Activated naive CD4-positive, alpha-beta T cell treated with anti-CD3 and anti-CD28 coated beads for 36 hours (primary cell): ENCODE data around the gene SLC2A4RG. TPM values are rescaled to one million over a fixed set of nuclear protein-coding genes. Genes with fewer than 3 reads are reported as not detected.
A peak's percentile ranks its signal among the peaks of the same experiment; 100 is the strongest.
"Not testable (repeated sequence)": the region's sequence is repeated elsewhere in the genome, so short reads cannot be mapped to it uniquely, and the experiment has no call there.

ENCODE experiments used
- CTCF ChIA-PET: fragments of 350-600 bp; sonication (Branson Sonifier 250); formaldehyde crosslinking; loops from one replicate; lab custom pipeline; 2021; ENCODE audit warnings: antibody characterized with exemption; lab: Charles Lee
- DNase-seq: peaks from one replicate; pipeline ENCODE4 v3.0.0-alpha.2; 2020
- H3K27ac Mint-ChIP-seq: one replicate; pipeline ENCODE4 v1.8.0; 2021; ENCODE audit warnings: mild to moderate bottlenecking, mixed read lengths
- H3K27me3 Mint-ChIP-seq: one replicate; pipeline ENCODE4 v1.8.0; 2021; ENCODE audit warnings: low read depth, mixed read lengths
- H3K36me3 Mint-ChIP-seq: one replicate; pipeline ENCODE4 v1.8.0; 2021; ENCODE audit warnings: low read depth, mixed read lengths
- H3K4me1 Mint-ChIP-seq: one replicate; pipeline ENCODE4 v1.8.0; 2021; ENCODE audit warnings: low read depth, mixed read lengths
- H3K4me3 Mint-ChIP-seq: one replicate; pipeline ENCODE4 v1.8.0; 2021; ENCODE audit warnings: mild to moderate bottlenecking, moderate library complexity, mixed read lengths
- H3K9me3 Mint-ChIP-seq: one replicate; pipeline ENCODE4 v1.8.0; 2021; ENCODE audit warnings: mixed read lengths
- intact Hi-C: fragments of 100-400 bp; cut with micrococcal nuclease; formaldehyde crosslinking; loops from one replicate; pipeline ENCODE4 v1.15.1; 2023
- total RNA-seq, 2 experiments: library from RNA; stranded (reverse); gene quantifications; one replicate each; pipeline ENCODE4 v1.2.3, GENCODE V29; 2021

Gene SLC2A4RG
- total RNA-seq, 2 experiments from 2014 or later: 22.4 to 24.8 TPM

GRCh38 chr20:63708301-63709148, 31.1 kb upstream of the SLC2A4RG start:
- DNase-seq: peak; percentile 6
- Mint-ChIP-seq H3K36me3 (peaks cover 36% of the 10 kb centered on the region), H3K4me3 (peak overlapping the region; percentile 78), H3K27me3 (no peaks in the 10 kb centered on the region), H3K4me1 (peaks cover 46% of the 10 kb centered on the region), H3K9me3 (no peaks in the 10 kb centered on the region), H3K27ac (peak overlapping the region; percentile 30)
- CTCF ChIA-PET: interaction anchor here (0.6 to 1.3 kb wide), 8 partner anchors 11 to 171 kb away, joined by 3 to 15 read pairs (median 5); partner anchors contain the start of genes LIME1 and PTK6
- intact Hi-C loops: no loop called here

- peaks cover 46% of the 10 kb centered on the region for H3K4me1 Mint-ChIP-seq
- H3K27me3 Mint-ChIP-seq: no peaks in the 10 kb centered on the region
- H3K4me3 Mint-ChIP-seq: peak overlapping the region; percentile 78
- intact Hi-C loops: no loop called here
- peaks cover 39% of the 10 kb centered on the region for H3K36me3 Mint-ChIP-seq
- no peaks in the 10 kb centered on the region for H3K9me3 Mint-ChIP-seq
- CTCF ChIA-PET: interaction anchor here (1.0 to 1.3 kb wide), 2 partner anchors 14 to 20 kb away, joined by 3 to 5 read pairs; no protein-coding TSS in a partner anchor
- no peak for DNase-seq
- H3K27ac Mint-ChIP-seq: no peak overlapping the region
Measured at GRCh38 chr20:63709149-63709527, 30.4 kb upstream of the SLC2A4RG start.

- no peak for DNase-seq
- CTCF ChIA-PET: interaction anchor here (0.7 kb wide), 1 partner anchor 48 kb away, joined by 4 read pairs; no protein-coding TSS in a partner anchor
- Mint-ChIP-seq H3K27ac (no peak overlapping the region), H3K4me1 (peaks cover 51% of the 10 kb centered on the region), H3K27me3 (no peaks in the 10 kb centered on the region), H3K4me3 (no peak overlapping the region), H3K9me3 (peaks cover 8% of the 10 kb centered on the region), H3K36me3 (peaks cover 53% of the 10 kb centered on the region)
- intact Hi-C loops: no loop called here
Measured at GRCh38 chr20:63711085-63711645, 28.4 kb upstream of the SLC2A4RG start.

GRCh38 chr20:63712191-63712590, 27.4 kb upstream of the SLC2A4RG start:
- Mint-ChIP-seq H3K27ac (peak overlapping the region; percentile 5), H3K4me1 (peaks cover 52% of the 10 kb centered on the region), H3K9me3 (peaks cover 10% of the 10 kb centered on the region), H3K27me3 (no peaks in the 10 kb centered on the region), H3K36me3 (peaks cover 50% of the 10 kb centered on the region), H3K4me3 (no peak overlapping the region)
- no peak for DNase-seq
- intact Hi-C loops: no loop called here
- CTCF ChIA-PET: no interaction called here

- no peak for DNase-seq
- Mint-ChIP-seq H3K4me3 (no peak overlapping the region), H3K36me3 (peaks cover 63% of the 10 kb centered on the region), H3K27me3 (no peaks in the 10 kb centered on the region), H3K4me1 (peaks cover 48% of the 10 kb centered on the region), H3K27ac (no peak overlapping the region), H3K9me3 (peaks cover 15% of the 10 kb centered on the region)
- CTCF ChIA-PET: interaction anchor here (0.6 kb wide), 1 partner anchor 60 kb away, joined by 3 read pairs; no protein-coding TSS in a partner anchor
- intact Hi-C loops: no loop called here
Measured at GRCh38 chr20:63714858-63715257, 24.7 kb upstream of the SLC2A4RG start.

GRCh38 chr20:63718996-63719395, 20.6 kb upstream of the SLC2A4RG start:
- peaks cover 15% of the 10 kb centered on the region for H3K9me3 Mint-ChIP-seq
- CTCF ChIA-PET: interaction anchor here (1.6 kb wide), 1 partner anchor 22 kb away, joined by 3 read pairs; no protein-coding TSS in a partner anchor
- H3K27ac Mint-ChIP-seq: no peak overlapping the region
- peaks cover 52% of the 10 kb centered on the region for H3K36me3 Mint-ChIP-seq
- intact Hi-C loops: no loop called here
- no peak overlapping the region for H3K4me3 Mint-ChIP-seq
- H3K27me3 Mint-ChIP-seq: no peaks in the 10 kb centered on the region
- H3K4me1 Mint-ChIP-seq: peaks cover 33% of the 10 kb centered on the region
- DNase-seq: no peak

- intact Hi-C loops, H3K27me3 Mint-ChIP-seq, H3K27ac Mint-ChIP-seq, H3K4me3 Mint-ChIP-seq, DNase-seq: not testable (repeated sequence)
- Mint-ChIP-seq H3K4me1 (peaks cover 21% of the 10 kb centered on the region), H3K36me3 (peaks cover 47% of the 10 kb centered on the region), H3K9me3 (peaks cover 15% of the 10 kb centered on the region)
- CTCF ChIA-PET: interaction anchor here (1.6 to 1.7 kb wide), 2 partner anchors 15 to 16 kb away, joined by 5 to 8 read pairs; partner anchors contain the start of genes ARFRP1 and ZGPAT
Measured at GRCh38 chr20:63722967-63723622, 16.5 kb upstream of the SLC2A4RG start.

- H3K27me3 Mint-ChIP-seq, H3K27ac Mint-ChIP-seq, H3K9me3 Mint-ChIP-seq, DNase-seq, intact Hi-C loops: not testable (repeated sequence)
- H3K36me3 Mint-ChIP-seq: peaks cover 30% of the 10 kb centered on the region
- H3K4me1 Mint-ChIP-seq: peaks cover 15% of the 10 kb centered on the region
- CTCF ChIA-PET: interaction anchor here (0.6 to 0.8 kb wide), 2 partner anchors 10 to 320 kb away, joined by 3 read pairs; no protein-coding TSS in a partner anchor
- peak overlapping the region; percentile 17 for H3K4me3 Mint-ChIP-seq
Measured at GRCh38 chr20:63730189-63730733, 9.3 kb upstream of the SLC2A4RG start.

- no peak for DNase-seq
- CTCF ChIA-PET: no interaction called here
- Mint-ChIP-seq H3K36me3 (peaks cover 27% of the 10 kb centered on the region), H3K4me3 (no peak overlapping the region), H3K27ac (no peak overlapping the region), H3K9me3 (peaks cover 3% of the 10 kb centered on the region), H3K4me1 (peaks cover 23% of the 10 kb centered on the region), H3K27me3 (no peaks in the 10 kb centered on the region)
- intact Hi-C loops: no loop called here
Measured at GRCh38 chr20:63731410-63731809, 8.2 kb upstream of the SLC2A4RG start.

- H3K27ac Mint-ChIP-seq: no peak overlapping the region
- no peak for DNase-seq
- peaks cover 20% of the 10 kb centered on the region for H3K36me3 Mint-ChIP-seq
- peaks cover 25% of the 10 kb centered on the region for H3K4me1 Mint-ChIP-seq
- H3K9me3 Mint-ChIP-seq: no peaks in the 10 kb centered on the region
- H3K4me3 Mint-ChIP-seq: no peak overlapping the region
- CTCF ChIA-PET: interaction anchor here (0.9 kb wide), 1 partner anchor 25 kb away, joined by 3 read pairs; the partner anchor contains the start of gene ARFRP1
- intact Hi-C loops: no loop called here
- H3K27me3 Mint-ChIP-seq: no peaks in the 10 kb centered on the region
Measured at GRCh38 chr20:63732118-63733095, 7.2 kb upstream of the SLC2A4RG start.

GRCh38 chr20:63733117-63733516, 6.5 kb upstream of the SLC2A4RG start:
- intact Hi-C loops: no loop called here
- Mint-ChIP-seq H3K36me3 (peaks cover 20% of the 10 kb centered on the region), H3K4me3 (no peak overlapping the region), H3K9me3 (no peaks in the 10 kb centered on the region), H3K27me3 (no peaks in the 10 kb centered on the region), H3K27ac (no peak overlapping the region), H3K4me1 (peaks cover 21% of the 10 kb centered on the region)
- DNase-seq: no peak
- CTCF ChIA-PET: interaction anchor here (0.9 kb wide), 1 partner anchor 26 kb away, joined by 3 read pairs; the partner anchor contains the start of gene ARFRP1
